Tibial nerve (tissue), 4 donors: Measurements from ENCODE around the gene CASKIN1. TPM values are rescaled to one million over a fixed set of nuclear protein-coding genes. Genes with fewer than 3 reads are reported as not detected.

Experiments
- DNase-seq, 2 donors: peaks; one replicate each; pipeline ENCODE4 v3.0.0-alpha.2; 2019; ENCODE audit warnings: low spot score in 2 of 2
- H3K27ac ChIP-seq, 4 donors: fragments of 200-600 bp; sonication (generic) in 3 of 4; one replicate each; pipeline ENCODE4 v1.5.1; 2017 to 2019; ENCODE audit warnings: mild to moderate bottlenecking in 1 of 4
- H3K27me3 ChIP-seq, 2 donors: fragments of 200-600 bp; sonication (generic) in 1 of 2; one replicate each; pipeline versions ENCODE4 v1.5.1 to v1.6.0; 2017 to 2019
- H3K36me3 ChIP-seq, 3 donors: fragments of 200-600 bp; sonication (generic); one replicate each; pipeline ENCODE4 v1.5.1; 2018 to 2019
- H3K4me1 ChIP-seq, 4 donors: fragments of 200-600 bp; sonication (generic) in 3 of 4; one replicate each; pipeline ENCODE4 v1.5.1; 2017 to 2019
- H3K4me3 ChIP-seq, 4 donors: fragments of 200-600 bp; sonication (generic) in 3 of 4; one replicate each; pipeline ENCODE4 v1.5.1; 2017 to 2019; ENCODE audit warnings: mild to moderate bottlenecking in 1 of 4, moderate library complexity in 1 of 4
- H3K9me3 ChIP-seq, 4 donors: fragments of 200-600 bp; sonication (generic) in 3 of 4; one replicate each; pipeline ENCODE4 v1.5.1; 2017 to 2019
- CTCF ChIP-seq, 5 experiments: fragments of 200-600 bp in 3 of 5; fragments of 450-650 bp in 2 of 5; sonication (generic) in 3 of 5; IDR thresholded peaks; one replicate each; pipeline ENCODE4 v1.5.1; 2016 to 2019; ENCODE audit warnings: antibody characterized with exemption in 5 of 5, mild to moderate bottlenecking in 3 of 5, moderate library complexity in 2 of 5
- EP300 ChIP-seq, 2 donors: sonication (generic); formaldehyde crosslinking; IDR thresholded peaks; one replicate each; pipeline ENCODE4 v1.6.1; 2017; ENCODE audit warnings: antibody characterized with exemption in 2 of 2, mild to moderate bottlenecking in 1 of 2
- POLR2A ChIP-seq, 2 donors: fragments of 450-650 bp; IDR thresholded peaks; one replicate each; pipeline ENCODE4 v1.6.1; 2017; ENCODE audit warnings: antibody characterized with exemption in 2 of 2, mild to moderate bottlenecking in 2 of 2, moderate library complexity in 2 of 2
- WGBS, 2 donors: methylation state at CpG; one replicate each; pipeline ENCODE4 v1.1.5; 2018; 5-methylcytosine and 5-hydroxymethylcytosine counted together
- total RNA-seq, 4 donors: library from RNA; depleted of rRNA; stranded (reverse); fragments of >200 nt; gene quantifications; one replicate each; pipeline ENCODE4 v1.1.0, GENCODE V29; 2016

CASKIN1 gene
- total RNA-seq, 4 donors from 2014 or later, result 0.20 to 0.63 (median 0.30) TPM; not detected in 1

GRCh38 chr16:2200313-2200712, 3.9 kb upstream of the CASKIN1 start:
- WGBS, 2 donors, result 83 to 90% methylated on average over 6 of the region's 6 CpGs
- no peak overlapping the region for H3K27ac ChIP-seq
- peaks cover 0 to 25% of the 10 kb centered on the region in 2 donors for H3K27me3 ChIP-seq
- H3K4me3 ChIP-seq, result no peak overlapping the region
- DNase-seq, result no peak
- H3K36me3 ChIP-seq, result no peaks in the 10 kb centered on the region
- H3K9me3 ChIP-seq, result no peaks in the 10 kb centered on the region
- TF ChIP-seq EP300 (IDR thresholded peaks at IDR 0.05), result no peak
- TF ChIP-seq POLR2A (IDR thresholded peaks at IDR 0.05), result no peak
- no peak for TF ChIP-seq CTCF (IDR thresholded peaks at IDR 0.05)
- H3K4me1 ChIP-seq, result peaks cover 0 to 23% (median 8%) of the 10 kb centered on the region in 4 donors

GRCh38 chr16:2199621-2200139, 3.3 kb upstream of the CASKIN1 start:
- Histone ChIP-seq H3K4me1 (peaks cover 0 to 25% (median 9%) of the 10 kb centered on the region in 4 donors), H3K9me3 (no peaks in the 10 kb centered on the region), H3K36me3 (no peaks in the 10 kb centered on the region), H3K4me3 (no peak overlapping the region), H3K27me3 (peaks cover 0 to 32% of the 10 kb centered on the region in 2 donors), H3K27ac (no peak overlapping the region)
- no peak for TF ChIP-seq EP300 (IDR thresholded peaks at IDR 0.05)
- no peak for TF ChIP-seq POLR2A (IDR thresholded peaks at IDR 0.05)
- no peak for TF ChIP-seq CTCF (IDR thresholded peaks at IDR 0.05)
- 67 to 69% methylated on average over 9 to 14 of the region's 14 CpGs for WGBS, 2 donors
- no peak for DNase-seq

- Histone ChIP-seq H3K4me3 (no peak overlapping the region), H3K4me1 (peaks cover 0 to 25% (median 8%) of the 10 kb centered on the region in 4 donors), H3K36me3 (no peaks in the 10 kb centered on the region), H3K27me3 (peaks cover 0 to 37% of the 10 kb centered on the region in 2 donors), H3K9me3 (no peaks in the 10 kb centered on the region), H3K27ac (no peak overlapping the region)
- WGBS, 2 donors, result 60 to 84% methylated on average over 3 to 5 of the region's 5 CpGs
- TF ChIP-seq CTCF (IDR thresholded peaks at IDR 0.05) (no peak), EP300 (IDR thresholded peaks at IDR 0.05) (no peak), POLR2A (IDR thresholded peaks at IDR 0.05) (no peak)
- DNase-seq, result no peak
Observed at GRCh38 chr16:2199095-2199494, 2.7 kb upstream of the CASKIN1 start.

- DNase-seq, result no peak
- no peak overlapping the region for H3K27ac ChIP-seq
- H3K27me3 ChIP-seq, result peaks cover 0 to 46% of the 10 kb centered on the region in 2 donors
- H3K4me3 ChIP-seq, result no peak overlapping the region
- 61 to 65% methylated on average over 4 of the region's 4 CpGs for WGBS, 2 donors
- H3K36me3 ChIP-seq, result no peaks in the 10 kb centered on the region
- H3K9me3 ChIP-seq, result no peaks in the 10 kb centered on the region
- TF ChIP-seq EP300 (IDR thresholded peaks at IDR 0.05), result no peak
- TF ChIP-seq CTCF (IDR thresholded peaks at IDR 0.05), result no peak
- TF ChIP-seq POLR2A (IDR thresholded peaks at IDR 0.05), result no peak
- peaks cover 0 to 25% (median 8%) of the 10 kb centered on the region in 4 donors for H3K4me1 ChIP-seq
Observed at GRCh38 chr16:2198283-2198682, 1.9 kb upstream of the CASKIN1 start.

GRCh38 chr16:2197765-2198164, 1.4 kb upstream of the CASKIN1 start:
- Histone ChIP-seq H3K36me3 (no peaks in the 10 kb centered on the region), H3K4me1 (peaks cover 0 to 25% (median 8%) of the 10 kb centered on the region in 4 donors), H3K27ac (no peak overlapping the region), H3K4me3 (no peak overlapping the region), H3K27me3 (peaks cover 0 to 46% of the 10 kb centered on the region in 2 donors), H3K9me3 (no peaks in the 10 kb centered on the region)
- no peak for DNase-seq
- no peak for TF ChIP-seq POLR2A (IDR thresholded peaks at IDR 0.05)
- no peak for TF ChIP-seq EP300 (IDR thresholded peaks at IDR 0.05)
- no peak for TF ChIP-seq CTCF (IDR thresholded peaks at IDR 0.05)
- WGBS, 2 donors, result 71 to 81% methylated on average over 6 of the region's 6 CpGs
